T-helper 22 cell (primary cell): Measurements from ENCODE around the gene TRIM9.

Experiments
- DNase-seq: peaks from one replicate; pipeline ENCODE4 v3.0.0-alpha.2; 2020; ENCODE audit warnings: low read depth

TRIM9 gene

DNA sequence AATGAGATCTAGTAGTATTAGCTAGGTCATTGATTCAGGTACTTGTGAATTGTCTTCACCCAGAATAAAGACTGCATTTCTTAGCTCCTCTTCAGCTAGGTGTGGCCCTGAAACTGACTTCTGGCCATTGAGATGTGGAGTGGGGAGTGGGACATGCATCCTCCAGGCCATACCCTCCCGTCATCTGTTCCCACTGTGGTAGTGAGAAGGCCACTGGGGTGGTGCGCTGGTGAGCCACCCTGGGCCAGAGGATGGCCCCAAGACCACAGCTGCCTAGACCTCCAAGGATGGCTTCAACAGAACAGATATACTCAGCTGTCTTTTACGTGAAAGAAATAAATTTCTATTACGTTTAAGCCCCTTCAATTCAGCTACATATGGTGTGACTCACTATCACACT lies 36.5 kb downstream of the TRIM9 start:
- DNase-seq: no peak

DNA sequence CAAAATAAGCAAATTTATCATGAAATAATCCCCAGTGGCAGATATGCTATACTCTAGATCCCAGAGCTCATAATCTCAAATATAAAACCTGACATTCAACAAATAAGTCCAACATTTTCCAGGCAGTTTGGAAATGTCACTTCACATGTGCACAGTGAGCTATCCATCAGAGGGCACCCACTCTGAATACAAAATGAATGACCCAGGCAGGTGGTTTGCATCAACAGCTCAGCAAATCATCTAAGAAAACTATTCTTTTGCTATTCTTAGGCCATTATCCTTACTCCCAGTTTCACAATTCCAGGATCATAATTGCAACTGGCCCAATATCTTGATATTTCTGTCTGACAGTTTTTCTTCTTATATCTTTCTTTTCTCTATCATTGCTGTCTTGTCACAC lies 38.5 kb downstream of the TRIM9 start:
- DNase-seq: no peak

DNA sequence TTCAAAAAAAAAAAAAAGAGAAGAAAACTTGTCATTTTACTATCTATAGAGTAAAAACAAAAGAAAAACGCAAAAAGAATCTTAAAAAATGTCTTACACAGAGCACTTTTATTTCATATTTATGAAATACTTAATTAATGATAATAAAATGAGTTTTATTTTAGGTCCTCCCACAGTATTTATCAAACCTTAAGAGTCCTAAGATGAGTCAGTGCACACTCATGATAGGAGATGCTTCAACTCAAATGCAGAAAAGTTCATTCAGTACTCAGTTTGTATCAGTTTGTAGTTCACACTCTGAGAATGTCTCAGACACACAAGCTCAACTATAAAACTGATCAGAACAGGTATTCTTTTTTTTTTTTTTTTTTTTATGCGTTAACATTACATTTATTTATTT lies 41.7 kb downstream of the TRIM9 start:
- no peak for DNase-seq

DNA sequence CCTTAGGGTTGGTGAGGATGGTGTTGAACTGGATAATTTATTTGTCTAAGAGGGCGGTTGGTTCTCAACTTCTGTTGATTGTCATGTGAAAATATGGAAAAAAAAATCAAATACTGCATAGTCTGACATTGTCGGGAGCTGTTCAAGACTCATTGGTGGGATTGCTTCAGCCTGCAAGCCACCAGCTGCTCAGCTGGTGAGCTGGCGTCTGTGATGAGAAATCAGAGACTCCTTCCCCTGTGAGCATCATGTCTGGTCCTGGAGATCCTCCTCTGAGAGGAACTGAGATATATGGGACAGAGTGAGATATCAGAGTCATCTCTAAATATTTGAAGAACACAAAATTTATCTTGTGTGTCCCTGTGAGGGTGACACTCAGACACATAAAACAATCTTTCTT lies 49.9 kb downstream of the TRIM9 start:
- no peak for DNase-seq

- DNase-seq: no peak
These were observed 53.0 kb downstream of the TRIM9 start for GRCh38 chr14:51041883-51042282.

- no peak for DNase-seq
These were observed 53.8 kb downstream of the TRIM9 start for GRCh38 chr14:51041108-51041531.

GRCh38 chr14:51039252-51039651 lies 55.7 kb downstream of the TRIM9 start:
- no peak for DNase-seq

DNA sequence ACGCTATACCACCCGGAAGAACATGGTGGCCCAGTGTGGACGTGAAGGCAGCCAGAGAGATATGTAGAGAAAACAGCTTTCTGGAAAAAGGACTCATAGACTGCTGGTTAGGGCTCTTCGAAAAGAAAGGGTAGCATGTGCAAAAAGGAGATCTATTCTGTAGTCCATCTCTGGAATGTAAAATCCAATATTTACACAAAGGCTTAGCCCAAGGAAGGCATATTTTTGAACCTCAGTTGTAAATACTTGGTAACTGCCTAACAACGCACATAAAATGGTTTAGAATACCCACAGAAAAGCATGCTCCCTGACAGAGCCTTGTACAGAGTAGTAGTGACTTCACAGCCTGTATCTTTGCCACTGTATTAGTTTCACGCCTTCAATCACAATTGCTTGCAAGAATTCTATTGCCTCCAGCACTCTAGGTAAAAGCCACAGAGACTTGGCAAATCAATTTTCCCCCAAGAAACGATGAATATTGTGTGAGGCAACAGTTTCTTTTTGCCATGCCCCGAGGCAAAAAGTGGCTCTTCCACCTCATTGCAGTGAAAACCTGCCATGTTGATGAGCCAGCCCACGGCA lies 59.2 kb downstream of the TRIM9 start:
- no peak for DNase-seq

DNA sequence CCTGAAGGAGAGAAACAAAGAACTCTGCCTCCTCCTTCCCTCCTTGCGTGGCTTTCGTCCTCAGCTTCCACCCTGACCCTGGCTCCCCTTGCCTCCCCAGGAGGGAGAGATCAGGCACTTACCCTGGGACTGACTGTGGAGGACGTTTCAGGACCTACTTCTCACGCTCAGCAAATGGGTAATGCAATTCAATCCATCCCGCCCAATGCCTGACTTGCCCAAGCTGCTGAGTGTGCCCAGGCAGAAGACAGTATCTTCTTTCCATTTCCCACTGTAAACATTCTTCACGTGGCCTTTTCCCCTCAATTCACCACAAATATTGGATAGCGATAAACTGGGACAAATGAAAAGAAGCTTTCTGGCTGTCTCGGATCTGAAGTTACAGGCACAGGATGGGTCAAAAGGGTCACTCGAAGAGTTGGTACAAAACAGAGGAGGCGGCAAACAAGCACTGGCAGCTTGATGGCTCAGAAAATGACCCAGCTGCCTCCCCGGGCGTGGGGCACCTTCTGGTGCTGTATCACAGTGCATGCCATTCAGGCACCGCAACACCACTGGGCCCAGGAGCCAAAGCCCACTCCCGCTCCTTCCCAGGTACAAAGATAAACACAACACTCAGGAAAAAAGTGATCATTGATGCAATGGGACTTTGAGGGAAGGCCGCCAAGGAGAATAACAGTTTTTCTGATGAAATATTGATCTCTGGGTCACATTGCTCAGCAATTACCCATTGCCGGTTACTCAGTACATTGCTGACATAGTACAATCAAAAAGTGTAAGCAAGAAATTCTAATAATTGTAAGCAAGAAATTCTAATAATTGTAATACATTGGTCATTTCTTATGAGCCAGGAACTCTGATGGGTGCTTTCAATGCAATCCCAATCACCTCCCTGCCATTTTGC lies 65.8 kb downstream of the TRIM9 start:
- DNase-seq: no peak

DNA sequence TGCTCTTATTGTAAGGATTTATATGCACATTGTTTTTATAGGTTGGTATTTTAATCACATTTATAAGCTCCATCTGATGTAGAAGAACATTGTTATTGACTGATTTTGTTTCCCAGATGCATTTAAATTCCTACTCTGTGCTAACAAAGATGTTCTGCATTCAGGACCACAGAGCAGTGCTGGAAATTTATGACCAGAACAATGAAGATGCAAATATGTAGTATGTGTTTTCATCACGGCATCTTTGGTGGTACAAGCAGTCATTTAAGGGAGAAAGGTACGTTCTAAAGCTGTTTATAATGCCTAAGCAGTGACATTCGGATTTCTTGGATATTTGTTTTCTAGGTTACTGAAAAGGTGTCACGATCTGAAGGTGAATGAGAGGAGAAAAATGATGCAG lies 66.5 kb downstream of the TRIM9 start:
- no peak for DNase-seq

- DNase-seq: no peak
These were observed 70.5 kb downstream of the TRIM9 start for GRCh38 chr14:51024377-51024776.

- no peak for DNase-seq
These were observed 70.9 kb downstream of the TRIM9 start for GRCh38 chr14:51023964-51024363.

DNA sequence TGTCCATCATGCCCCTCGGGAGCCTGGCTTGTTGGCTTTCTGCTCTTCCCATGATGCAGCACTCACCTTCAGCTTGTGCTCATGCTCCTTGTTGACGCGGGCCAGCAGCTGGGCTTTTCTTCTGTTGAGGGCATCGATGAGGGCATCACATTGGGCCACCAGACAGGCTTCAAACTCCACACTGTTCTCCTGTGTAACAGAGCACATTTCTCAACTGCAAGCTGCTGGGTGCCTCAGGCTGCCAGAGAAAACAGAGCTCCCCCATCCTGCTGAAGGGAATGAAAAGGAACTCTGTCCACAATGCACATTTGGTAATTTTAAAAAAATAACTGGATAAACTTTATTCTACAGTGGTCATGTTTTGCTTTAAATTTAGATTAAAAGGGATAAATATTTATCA lies 72.1 kb downstream of the TRIM9 start:
- no peak for DNase-seq

- DNase-seq: no peak
These were observed 74.7 kb downstream of the TRIM9 start for GRCh38 chr14:51020024-51020710.

DNA sequence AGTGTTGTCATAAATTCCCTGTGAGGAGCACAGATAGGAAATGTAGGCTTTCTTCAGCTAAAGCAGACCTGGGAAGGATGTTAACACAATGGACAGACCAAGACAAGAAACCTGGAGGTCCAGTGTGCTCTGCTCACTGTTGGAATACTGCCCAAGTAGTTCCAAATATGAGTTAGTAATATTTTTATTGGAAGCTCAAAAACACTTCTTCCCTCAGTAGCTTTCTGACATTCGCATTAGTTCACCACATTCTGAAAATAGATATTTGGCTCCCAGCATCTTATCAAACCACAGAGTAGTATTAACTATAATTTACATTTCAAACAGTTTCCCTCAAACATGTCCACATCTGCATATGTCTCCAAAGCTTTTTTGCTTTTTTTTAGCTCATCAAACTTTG lies 75.8 kb downstream of the TRIM9 start:
- DNase-seq: no peak

GRCh38 chr14:51018521-51018920 lies 76.4 kb downstream of the TRIM9 start:
- DNase-seq: no peak

- no peak for DNase-seq
These were observed 80.3 kb downstream of the TRIM9 start for GRCh38 chr14:51014625-51015024.

DNA sequence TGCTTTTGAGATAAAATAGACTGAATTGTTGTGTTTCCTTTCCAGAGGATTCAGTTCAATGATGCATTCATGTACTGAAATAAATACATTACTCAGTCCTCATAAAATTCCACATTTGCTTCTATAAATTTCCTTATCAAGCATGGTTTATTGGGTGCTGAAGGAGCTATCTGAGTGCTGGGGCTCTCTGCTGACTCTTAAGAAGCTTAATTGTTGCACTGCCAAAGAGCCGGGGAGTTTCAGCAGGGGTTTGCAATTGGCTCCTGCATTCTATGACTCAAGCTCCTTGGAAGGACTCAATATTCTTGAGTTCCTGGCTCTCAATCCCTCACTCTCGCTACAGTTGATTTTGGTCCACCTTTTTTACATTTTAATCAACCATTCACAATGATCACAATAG lies 80.8 kb downstream of the TRIM9 start:
- no peak for DNase-seq

DNA sequence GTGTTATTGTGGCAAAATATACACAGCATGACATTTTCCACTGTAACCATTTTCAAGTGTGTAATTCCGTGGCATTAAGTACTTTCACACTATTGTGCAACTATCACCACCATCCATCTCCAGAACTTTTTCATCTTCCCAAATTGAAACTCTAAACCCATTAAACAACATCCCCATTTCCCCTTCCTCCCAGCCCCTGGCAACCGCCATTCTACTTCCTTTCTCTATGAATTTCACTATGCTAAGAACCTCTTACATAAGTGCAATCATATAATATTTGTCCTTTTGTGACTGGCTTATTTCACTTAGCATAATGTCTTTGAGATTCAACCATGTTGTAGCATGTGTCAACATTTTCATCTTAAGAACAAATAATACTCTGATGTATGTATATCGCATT lies 82.8 kb downstream of the TRIM9 start:
- no peak for DNase-seq

GRCh38 chr14:51008446-51008845 lies 86.5 kb downstream of the TRIM9 start:
- no peak for DNase-seq

GRCh38 chr14:51006781-51007211 lies 88.1 kb downstream of the TRIM9 start:
- no peak for DNase-seq

DNA sequence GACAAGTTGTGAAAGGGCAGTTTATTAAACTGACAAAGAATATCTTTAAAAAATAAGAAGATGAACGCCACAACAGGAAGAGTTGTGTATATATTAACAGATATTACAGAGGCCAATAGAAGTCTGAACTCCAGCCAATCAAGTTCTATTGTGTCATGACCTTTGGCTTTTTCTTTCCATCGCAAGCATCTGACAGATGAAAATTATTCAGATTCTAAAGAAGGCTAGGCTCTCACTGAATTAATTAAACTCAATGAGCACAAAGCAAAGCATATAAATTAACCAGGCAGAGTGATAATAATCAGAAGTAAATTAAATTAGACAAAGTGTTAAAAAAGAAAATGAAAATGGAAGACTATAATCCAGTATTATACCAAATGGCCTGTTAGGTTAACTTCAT lies 88.6 kb downstream of the TRIM9 start:
- DNase-seq: no peak
